Activated CD4-positive, alpha-beta T cell treated with anti-CD3 and anti-CD28 coated beads, Interleukin-2, amount 50 U/mL, for 1 hour (primary cell): ENCODE data around the gene CABP5.
"Not testable (repeated sequence)": the region's sequence is repeated elsewhere in the genome, so short reads cannot be mapped to it uniquely, and the experiment has no call there.

Source experiments
- DNase-seq: peaks from one replicate; pipeline ENCODE4 v3.0.0-alpha.2; 2020

The CABP5 gene

DNA sequence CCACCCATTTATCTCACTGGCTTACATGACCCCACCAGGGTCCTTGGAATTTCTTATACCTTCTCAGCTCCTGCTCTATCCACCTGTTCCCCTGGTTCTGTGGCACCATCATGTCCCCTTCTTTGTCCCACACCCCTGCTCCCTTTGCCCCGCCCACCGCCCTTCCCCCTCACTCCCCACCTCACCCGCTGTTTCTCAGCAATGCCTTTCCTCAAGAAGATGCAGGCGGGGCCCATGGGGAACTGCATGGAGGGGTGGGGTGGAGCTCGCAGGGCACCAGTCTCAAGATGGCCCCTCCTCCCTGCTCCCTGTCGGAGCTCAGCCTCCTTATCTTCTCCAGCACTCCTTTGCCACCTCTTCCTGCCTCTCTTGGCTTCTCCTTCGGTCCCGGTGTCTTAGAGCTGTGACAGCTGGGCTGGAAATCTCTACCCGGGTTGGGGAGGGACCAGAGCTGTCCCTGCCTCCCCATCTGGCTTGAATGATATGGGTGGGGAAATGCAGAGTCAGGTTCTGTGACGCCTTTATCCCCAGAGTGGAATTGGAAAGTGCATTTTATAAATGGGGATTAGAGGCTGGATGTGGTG is at the start of gene CABP5:
TSS of gene CABP5 (minus strand) at position 405 of the 584 bp plus-strand sequence. CDS start at position 248, 157 bp downstream.
- DNase-seq: no peak

DNA sequence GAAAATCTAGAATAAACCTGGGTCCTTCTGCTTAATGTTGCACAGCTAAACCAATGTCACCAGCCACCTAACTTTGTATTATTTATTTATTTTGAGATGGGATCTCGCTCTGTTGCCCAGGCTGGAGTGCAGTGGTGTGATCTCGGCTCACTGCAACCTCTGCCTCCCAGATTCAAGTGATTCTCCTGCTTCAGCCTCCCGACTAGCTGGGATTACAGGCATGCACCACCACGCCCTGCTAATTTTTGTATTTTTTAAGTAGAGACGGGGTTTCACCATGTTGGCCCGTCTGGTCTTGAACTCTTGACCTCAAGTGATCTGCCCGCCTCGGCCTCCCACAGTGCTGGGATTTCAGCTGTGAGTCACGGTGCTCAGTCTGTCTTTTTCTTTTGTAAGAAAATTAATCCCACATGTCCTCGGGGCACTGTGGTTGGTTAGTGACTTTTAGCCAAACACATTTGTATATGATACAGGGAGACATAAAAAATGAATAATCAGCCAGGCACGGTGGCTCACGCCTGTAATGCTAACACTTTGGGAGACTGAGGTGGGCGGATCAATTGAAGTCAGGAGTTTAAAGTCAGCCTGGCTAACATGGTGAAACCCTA is 47.3 kb upstream of the CABP5 start:
- not testable (repeated sequence) for DNase-seq

- DNase-seq: no peak
Observed at GRCh38 chr19:48090281-48090802, 46.5 kb upstream of the CABP5 start.

- not testable (repeated sequence) for DNase-seq
Observed at GRCh38 chr19:48088991-48089390, 45.1 kb upstream of the CABP5 start.

DNA sequence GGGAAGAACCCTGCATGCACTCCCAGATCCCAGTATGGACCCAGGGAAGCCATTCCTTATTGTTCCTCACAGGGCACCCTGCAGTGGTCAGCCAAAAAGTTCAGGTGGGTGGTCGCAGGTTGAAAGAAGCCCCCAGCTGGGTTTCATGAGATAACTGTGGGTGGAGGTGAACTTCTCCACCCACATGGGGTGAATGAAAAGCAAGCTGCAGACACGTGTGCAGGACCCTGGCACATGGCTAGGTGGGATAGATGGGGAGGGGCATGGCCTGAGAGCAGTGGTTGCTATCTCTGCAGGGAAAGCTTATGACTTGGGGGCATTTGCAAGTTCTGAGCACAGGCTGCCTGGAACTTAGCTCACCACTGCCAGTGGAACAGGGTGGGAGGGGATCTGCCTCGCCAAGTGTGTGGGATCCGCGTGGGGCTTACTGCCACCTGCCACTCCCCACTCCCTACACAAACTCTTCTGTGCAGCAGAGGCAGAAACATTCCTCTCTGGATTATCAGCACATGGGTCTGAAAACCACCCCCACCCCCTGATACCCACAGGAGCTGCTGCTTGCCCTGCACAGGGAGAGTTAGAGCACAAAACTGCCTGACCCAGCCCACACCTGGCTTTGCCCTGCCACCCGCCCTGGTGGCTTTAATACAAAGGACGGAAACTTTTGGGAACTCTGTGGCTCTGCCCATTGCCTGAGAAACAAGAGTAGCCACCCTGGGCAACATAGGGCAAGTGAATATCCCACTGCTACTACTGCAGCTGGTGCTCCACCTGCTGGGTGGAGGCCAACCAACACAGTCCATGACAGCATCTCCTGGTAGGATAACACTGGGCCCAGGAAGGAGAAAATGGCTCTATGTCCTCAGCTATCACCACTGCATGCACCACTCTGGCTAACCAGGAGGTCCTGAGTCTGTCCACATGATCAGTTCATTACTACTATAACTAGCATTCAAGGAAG is 42.3 kb upstream of the CABP5 start:
- DNase-seq: no peak

DNA sequence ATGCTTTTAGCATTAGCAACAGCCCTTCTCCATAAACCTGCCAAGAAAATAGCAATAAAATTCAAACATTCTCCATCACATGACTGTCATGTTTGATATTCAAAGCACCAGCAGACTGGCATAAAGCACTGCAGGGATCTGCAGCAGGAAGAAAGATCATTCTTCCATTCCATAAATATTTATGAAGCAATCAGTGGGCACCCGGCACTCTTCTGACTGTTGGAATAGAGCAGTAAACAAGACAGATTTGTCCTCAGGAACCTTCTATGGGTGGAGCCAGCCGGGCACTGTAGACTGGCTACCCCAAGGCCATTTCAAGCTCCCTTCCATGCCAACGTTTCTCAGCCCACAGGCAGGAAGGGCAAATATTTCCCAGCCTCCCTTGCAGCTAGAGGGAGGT is 41.2 kb upstream of the CABP5 start:
- no peak for DNase-seq

- no peak for DNase-seq
Observed at GRCh38 chr19:48081106-48081505, 37.2 kb upstream of the CABP5 start.

- not testable (repeated sequence) for DNase-seq
Observed at GRCh38 chr19:48070177-48070769, 26.4 kb upstream of the CABP5 start.

GRCh38 chr19:48069435-48069834 is 25.6 kb upstream of the CABP5 start:
- no peak for DNase-seq

DNA sequence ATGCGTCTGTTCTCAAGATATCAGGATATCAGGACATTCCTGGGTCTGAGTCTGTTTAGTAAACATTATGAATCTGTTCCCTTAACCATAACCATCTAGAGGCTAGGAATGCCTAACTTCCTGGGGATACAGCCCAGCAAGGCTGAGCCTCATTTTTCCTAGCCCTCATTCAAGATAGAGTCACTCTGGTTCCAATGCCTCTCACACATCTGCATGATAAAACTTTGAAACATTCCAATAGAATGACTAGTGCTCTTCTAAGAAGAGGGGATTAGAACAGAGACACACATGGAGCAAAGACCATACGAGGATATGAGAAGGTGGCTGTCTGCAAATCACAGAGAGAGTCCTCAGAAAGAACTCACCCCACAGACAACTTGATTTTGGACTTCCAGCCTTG is 20.6 kb upstream of the CABP5 start:
- DNase-seq: no peak

DNA sequence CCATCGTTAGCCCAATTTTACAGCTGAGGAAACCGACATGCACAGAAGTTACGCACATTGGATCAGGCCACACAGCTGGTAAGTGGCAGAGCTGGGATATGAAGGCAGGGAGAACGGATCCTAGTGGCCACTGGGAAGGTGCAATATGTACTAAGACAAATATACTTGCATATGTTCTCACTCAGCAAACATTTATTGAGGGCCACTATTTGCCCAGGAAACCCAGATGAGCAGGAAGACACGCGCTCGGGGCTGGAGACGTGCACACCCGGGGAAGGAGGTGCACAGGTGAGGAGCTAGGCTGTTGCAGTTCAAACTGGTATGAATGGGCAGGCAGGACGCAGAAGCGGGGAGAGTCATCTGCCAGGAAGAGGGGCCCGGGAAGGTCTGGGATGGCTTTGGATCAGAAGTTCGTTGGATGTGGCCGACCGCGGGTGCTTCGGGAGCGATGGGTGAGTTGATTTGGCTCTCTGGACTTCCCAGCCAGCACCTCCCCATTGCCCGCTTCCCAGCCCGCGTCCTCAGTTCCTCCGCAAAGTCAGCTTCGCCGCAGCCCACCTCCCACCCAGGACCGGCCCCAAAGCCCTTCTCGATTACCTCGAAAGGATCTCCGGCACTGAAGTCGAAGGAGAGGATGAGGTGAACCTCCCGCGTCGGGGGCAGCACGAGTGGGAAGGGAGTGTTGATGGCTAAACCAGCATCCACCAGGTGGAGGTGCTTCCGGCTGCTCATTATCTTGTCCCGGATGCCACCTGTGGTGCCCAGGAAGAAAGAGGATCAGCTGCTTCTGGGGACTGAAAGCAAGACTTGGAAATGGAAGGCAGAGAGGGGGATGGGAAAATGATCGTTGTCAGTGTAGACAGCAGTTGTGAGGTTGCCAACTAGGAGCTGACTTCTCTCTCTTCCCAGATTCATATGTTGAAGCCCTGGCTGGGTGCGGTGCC is 17.8 kb upstream of the CABP5 start:
- no peak for DNase-seq

GRCh38 chr19:48060381-48060780 is 16.5 kb upstream of the CABP5 start:
- no peak for DNase-seq

DNA sequence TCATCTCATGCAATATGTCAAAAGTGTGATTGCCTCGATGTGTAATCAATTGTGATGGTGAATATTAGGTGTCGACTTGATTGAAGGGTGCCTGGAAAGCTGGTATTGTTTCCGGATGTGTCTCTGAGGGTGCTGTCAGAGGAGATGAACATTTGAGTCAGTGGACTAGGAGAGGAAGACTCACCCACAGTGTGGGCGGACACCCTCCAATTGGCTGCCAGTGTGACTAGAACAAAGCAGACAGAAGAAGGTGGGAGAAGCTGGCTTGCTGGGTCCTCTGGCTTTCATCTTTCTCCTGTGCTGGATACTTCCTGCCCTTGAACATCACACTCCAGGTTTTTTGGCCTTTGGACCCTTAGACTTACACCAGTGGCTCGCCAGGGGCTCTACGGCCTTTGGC is 15.5 kb upstream of the CABP5 start:
- no peak for DNase-seq

DNA sequence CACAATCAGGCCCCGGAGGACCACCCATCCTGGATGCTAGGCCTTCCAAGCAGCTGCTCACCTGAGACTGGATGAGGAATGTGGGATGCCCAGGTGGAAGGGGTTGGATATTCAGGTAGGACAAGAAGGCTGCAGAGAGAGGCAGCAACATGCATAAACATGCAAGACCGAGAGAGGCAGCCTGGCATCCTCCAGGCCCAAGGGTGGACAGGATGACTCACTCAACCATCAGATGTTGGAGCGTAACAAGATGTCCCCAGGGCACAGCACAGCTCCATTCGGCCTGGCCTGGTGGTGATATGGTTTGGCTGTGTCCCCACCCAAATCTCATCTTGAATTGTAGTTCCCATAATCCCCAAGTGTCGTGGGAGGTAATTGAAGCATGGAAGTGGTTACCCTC is 10.0 kb upstream of the CABP5 start:
- DNase-seq: no peak

- DNase-seq: no peak
Observed at GRCh38 chr19:48053076-48053475, 9.2 kb upstream of the CABP5 start.

DNA sequence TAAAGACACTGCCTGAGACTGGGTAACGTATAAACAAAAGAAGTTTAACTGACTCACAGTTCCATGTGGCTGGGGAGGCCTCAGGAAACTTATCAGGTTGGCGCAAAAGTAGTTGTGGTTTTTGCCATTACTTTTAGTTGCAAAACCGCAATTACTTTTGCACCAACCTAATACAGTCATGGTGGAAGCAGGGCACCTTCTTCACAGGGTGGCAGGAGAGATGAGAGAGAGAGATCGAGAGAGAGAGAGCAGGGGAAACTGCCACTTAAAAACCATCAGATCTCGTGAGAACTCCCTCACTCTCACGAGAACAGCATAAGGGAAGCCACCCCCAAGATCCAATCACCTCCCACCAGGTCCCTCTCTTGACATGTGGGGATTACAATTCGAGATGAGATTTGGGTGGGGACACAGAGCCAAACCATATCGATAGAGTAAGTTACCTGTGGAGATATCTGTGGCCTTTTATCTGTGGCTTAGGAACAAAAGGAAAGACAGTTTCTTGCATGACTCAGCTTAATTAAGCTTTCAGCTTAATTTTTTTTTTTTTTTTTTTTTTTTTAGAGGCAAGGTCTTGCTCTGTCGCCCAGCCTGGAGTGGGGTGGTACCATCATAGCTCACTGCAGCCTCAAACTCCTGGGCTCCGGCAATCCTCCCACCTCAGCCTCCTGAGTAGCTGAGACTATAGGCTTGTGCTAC is 7.6 kb upstream of the CABP5 start:
- DNase-seq: no peak

GRCh38 chr19:48044561-48044960 is 682 bp upstream of the CABP5 start:
- no peak for DNase-seq

DNA sequence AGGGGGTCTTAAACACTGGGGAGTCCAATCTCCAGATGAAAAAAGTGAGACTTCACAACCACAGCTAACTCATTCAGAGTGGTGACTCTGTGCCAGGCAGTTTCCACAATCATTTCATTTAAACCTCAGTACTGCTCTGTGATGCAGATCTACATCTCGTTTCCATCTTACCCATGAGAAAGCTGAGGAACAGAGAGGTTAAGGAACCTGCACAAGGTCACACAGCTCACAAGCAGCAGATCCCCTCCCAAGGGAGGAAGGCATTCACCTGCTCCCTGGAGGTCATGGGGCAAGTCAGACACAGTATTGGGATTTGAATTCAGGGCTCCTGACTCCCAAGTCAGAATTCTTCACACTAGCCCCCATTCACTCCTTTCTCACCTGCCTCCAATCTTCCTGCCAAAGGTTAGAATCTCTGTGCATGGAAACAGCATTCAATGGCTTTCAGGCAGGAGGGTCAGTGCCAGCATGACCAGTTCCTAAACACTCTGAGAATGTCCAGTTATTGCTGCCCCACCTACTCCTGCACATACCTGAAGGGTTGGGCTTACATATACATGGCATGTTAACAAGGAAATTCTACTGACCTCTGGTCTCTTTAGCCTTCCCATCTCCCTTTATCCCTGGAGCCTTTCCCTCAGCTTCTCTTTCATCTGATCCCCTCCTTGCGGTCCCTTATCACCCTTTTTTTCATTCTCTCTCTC is 1.9 kb downstream of the CABP5 start:
- no peak for DNase-seq

- DNase-seq: no peak
Observed at GRCh38 chr19:48036765-48037164, 7.1 kb downstream of the CABP5 start.

DNA sequence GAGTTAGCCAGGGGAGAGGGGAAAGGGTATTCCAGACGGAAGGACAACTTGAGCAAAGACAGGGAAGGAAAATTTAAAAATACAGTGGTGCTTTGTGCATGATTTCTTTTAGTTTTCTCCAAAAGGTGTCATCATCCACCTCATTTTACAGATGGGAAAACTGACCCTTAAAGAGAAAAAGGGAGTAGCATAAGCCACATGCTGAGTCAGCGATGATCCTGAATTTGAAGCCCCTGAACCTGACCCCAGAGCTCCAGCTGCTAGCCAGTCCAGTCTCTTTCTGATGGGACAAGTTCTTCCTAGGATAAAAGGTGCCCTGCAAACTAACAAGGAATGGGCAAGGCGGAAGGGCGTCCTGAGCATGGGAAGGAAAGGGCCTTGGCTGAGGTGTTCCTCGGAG is 10.3 kb downstream of the CABP5 start:
- no peak for DNase-seq

GRCh38 chr19:48030073-48030472 is 13.8 kb downstream of the CABP5 start:
- DNase-seq: no peak
